Measurements from ENCODE around the gene CITED4.

DNA sequence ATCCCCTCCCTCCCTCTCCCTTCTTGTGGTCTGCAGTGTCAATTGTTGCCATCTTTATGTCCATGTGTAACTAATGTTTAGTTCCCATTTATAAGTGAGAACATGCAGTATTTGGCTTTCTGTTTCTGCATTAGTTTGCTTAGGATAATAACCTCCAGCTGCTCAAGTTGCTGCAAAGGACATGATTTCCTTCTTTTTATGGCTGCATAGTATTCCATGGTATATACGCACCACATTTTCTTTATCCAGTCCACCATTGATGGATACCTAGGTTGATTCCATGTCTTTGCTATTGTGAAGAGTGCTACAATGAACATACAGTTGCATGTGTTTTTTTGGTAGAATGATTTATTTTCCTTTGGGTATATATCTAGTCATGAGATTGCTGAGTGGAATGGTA lies 16.3 kb downstream of the CITED4 start:
- TF ChIP-seq, protein P1, sequence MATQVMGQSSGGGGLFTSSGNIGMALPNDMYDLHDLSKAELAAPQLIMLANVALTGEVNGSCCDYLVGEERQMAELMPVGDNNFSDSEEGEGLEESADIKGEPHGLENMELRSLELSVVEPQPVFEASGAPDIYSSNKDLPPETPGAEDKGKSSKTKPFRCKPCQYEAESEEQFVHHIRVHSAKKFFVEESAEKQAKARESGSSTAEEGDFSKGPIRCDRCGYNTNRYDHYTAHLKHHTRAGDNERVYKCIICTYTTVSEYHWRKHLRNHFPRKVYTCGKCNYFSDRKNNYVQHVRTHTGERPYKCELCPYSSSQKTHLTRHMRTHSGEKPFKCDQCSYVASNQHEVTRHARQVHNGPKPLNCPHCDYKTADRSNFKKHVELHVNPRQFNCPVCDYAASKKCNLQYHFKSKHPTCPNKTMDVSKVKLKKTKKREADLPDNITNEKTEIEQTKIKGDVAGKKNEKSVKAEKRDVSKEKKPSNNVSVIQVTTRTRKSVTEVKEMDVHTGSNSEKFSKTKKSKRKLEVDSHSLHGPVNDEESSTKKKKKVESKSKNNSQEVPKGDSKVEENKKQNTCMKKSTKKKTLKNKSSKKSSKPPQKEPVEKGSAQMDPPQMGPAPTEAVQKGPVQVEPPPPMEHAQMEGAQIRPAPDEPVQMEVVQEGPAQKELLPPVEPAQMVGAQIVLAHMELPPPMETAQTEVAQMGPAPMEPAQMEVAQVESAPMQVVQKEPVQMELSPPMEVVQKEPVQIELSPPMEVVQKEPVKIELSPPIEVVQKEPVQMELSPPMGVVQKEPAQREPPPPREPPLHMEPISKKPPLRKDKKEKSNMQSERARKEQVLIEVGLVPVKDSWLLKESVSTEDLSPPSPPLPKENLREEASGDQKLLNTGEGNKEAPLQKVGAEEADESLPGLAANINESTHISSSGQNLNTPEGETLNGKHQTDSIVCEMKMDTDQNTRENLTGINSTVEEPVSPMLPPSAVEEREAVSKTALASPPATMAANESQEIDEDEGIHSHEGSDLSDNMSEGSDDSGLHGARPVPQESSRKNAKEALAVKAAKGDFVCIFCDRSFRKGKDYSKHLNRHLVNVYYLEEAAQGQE (IDR thresholded peaks at IDR 0.05; ENCODE audit: low read depth, low read length) = no peak
- TF ChIP-seq, protein P2, sequence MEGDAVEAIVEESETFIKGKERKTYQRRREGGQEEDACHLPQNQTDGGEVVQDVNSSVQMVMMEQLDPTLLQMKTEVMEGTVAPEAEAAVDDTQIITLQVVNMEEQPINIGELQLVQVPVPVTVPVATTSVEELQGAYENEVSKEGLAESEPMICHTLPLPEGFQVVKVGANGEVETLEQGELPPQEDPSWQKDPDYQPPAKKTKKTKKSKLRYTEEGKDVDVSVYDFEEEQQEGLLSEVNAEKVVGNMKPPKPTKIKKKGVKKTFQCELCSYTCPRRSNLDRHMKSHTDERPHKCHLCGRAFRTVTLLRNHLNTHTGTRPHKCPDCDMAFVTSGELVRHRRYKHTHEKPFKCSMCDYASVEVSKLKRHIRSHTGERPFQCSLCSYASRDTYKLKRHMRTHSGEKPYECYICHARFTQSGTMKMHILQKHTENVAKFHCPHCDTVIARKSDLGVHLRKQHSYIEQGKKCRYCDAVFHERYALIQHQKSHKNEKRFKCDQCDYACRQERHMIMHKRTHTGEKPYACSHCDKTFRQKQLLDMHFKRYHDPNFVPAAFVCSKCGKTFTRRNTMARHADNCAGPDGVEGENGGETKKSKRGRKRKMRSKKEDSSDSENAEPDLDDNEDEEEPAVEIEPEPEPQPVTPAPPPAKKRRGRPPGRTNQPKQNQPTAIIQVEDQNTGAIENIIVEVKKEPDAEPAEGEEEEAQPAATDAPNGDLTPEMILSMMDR (IDR thresholded peaks at IDR 0.05) = no peak
- TF ChIP-seq EP300 (IDR thresholded peaks at IDR 0.05; ENCODE audit: borderline replicate concordance in 1 of 2, low read depth in 1 of 2, low read length in 1 of 2) (no peak), TEAD4 (IDR thresholded peaks at IDR 0.05; ENCODE audit: borderline replicate concordance, insufficient read depth) (no peak), POLR2AphosphoS5 (IDR thresholded peaks at IDR 0.05; ENCODE audit: low read depth, low read length) (no peak), TAF1 (IDR thresholded peaks at IDR 0.05; ENCODE audit: borderline replicate concordance, low read depth, low read length) (no peak), JUND (IDR thresholded peaks at IDR 0.05) (no peak)
- TF ChIP-seq, protein P3, sequence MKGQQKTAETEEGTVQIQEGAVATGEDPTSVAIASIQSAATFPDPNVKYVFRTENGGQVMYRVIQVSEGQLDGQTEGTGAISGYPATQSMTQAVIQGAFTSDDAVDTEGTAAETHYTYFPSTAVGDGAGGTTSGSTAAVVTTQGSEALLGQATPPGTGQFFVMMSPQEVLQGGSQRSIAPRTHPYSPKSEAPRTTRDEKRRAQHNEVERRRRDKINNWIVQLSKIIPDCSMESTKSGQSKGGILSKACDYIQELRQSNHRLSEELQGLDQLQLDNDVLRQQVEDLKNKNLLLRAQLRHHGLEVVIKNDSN (IDR thresholded peaks at IDR 0.05; ENCODE audit: borderline replicate concordance, low read depth) = no peak
- TF ChIP-seq, protein P4, sequence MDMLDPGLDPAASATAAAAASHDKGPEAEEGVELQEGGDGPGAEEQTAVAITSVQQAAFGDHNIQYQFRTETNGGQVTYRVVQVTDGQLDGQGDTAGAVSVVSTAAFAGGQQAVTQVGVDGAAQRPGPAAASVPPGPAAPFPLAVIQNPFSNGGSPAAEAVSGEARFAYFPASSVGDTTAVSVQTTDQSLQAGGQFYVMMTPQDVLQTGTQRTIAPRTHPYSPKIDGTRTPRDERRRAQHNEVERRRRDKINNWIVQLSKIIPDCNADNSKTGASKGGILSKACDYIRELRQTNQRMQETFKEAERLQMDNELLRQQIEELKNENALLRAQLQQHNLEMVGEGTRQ (IDR thresholded peaks at IDR 0.05; ENCODE audit: borderline replicate concordance, low read depth, low read length) = no peak
